HG03196 (cell line): ENCODE measurements around the gene RTTN.

Source experiments
- ATAC-seq: cut with Tn5 transposase; IDR thresholded peaks from one replicate; pipeline ENCODE4 v1.9.1; 2021; ENCODE audit not compliant: unreplicated experiment

RTTN gene

GRCh38 chr18:70086085-70086484 lies 119.4 kb downstream of the RTTN start:
- ATAC-seq: no peak

- no peak for ATAC-seq
Observed at GRCh38 chr18:70085641-70086040, 119.8 kb downstream of the RTTN start.

GRCh38 chr18:70082430-70082829 lies 123.1 kb downstream of the RTTN start:
- no peak for ATAC-seq

GRCh38 chr18:70078106-70078505 lies 127.4 kb downstream of the RTTN start:
- no peak for ATAC-seq

- ATAC-seq: no peak
Observed at GRCh38 chr18:70075906-70076305, 129.6 kb downstream of the RTTN start.

DNA sequence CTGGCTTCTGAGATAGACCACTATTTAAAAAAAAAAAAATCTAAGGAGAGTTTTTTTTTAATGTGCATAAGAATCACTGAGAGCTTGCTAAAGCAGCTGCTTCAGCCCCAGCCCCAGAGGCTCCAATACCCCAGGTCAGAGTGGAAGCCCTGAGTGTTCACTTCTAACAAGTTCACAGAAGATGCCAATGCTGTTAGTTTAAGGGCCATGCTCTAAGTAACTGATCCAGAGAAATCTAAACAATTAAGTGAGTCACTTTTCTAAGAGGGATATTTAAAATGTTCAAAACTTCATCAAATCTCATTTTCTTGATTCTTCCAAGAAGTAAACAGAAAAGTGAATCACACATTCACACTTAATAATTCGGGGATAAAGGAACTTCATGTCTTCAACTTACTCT lies 131.4 kb downstream of the RTTN start:
- ATAC-seq: no peak

DNA sequence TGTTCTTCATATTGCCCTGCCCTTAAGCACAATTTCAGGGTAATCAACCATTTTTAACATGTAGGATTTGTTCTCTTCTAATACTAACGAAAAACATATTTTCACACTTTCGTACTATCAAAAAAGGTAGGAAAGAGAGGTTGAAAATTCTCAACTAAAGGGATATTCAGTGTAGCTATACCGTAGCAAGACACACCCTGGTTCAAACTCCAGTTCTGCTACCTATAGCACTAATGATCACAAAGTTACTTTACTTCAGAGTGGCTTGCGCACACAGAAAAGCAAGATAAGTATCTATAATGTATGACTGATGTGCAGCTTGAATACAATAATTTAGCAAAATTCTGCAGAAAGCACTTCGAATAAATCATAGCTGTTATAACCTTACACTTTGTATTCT lies 132.1 kb downstream of the RTTN start:
- ATAC-seq: no peak

DNA sequence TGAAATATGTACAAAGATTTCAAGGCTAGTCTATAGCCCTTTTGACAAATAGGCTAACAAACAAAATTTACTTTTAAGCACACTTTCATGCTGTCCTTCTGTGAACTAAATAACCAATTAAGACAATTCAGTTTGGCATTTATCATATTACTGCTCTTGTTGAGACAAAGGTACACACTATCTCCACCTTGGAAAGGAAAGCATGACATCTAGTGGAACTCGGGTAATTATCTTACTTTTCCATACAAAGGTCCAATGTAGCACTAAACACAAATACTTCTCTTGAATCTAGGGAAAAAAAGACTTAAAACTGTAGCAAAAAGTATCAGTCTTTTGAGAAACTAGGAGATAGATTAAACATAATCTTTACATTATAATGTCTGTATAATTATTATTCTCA lies 132.8 kb downstream of the RTTN start:
- ATAC-seq: no peak

- no peak for ATAC-seq
Observed at GRCh38 chr18:70069965-70070364, 135.5 kb downstream of the RTTN start.

- no peak for ATAC-seq
Observed at GRCh38 chr18:70069382-70069781, 136.1 kb downstream of the RTTN start.

- ATAC-seq: no peak
Observed at GRCh38 chr18:70068981-70069380, 136.5 kb downstream of the RTTN start.

GRCh38 chr18:70059684-70060083 lies 145.8 kb downstream of the RTTN start:
- ATAC-seq: no peak

- peak; percentile 94 for ATAC-seq
Observed at GRCh38 chr18:70058916-70059315, 146.6 kb downstream of the RTTN start.

- ATAC-seq: no peak
Observed at GRCh38 chr18:70047931-70048603, 157.4 kb downstream of the RTTN start.

DNA sequence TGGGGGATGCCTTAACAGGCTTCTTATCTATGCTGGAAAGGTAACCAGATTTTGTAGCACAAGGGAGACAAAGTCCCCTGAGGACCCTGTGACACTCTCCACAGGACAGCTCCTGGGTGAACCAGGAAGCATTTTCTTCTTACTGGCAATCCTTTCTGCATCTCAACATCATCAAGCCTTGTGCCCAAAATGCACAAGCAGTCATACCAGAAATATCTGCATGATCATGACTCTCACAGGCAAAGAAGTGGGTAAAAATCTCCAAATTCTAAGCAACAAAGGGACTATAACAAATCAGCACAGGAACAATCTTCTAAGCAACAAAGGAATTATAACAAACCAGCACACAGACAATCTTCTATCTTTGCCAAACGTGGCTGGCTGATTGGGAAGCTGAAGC lies 158.7 kb downstream of the RTTN start:
- ATAC-seq: no peak

DNA sequence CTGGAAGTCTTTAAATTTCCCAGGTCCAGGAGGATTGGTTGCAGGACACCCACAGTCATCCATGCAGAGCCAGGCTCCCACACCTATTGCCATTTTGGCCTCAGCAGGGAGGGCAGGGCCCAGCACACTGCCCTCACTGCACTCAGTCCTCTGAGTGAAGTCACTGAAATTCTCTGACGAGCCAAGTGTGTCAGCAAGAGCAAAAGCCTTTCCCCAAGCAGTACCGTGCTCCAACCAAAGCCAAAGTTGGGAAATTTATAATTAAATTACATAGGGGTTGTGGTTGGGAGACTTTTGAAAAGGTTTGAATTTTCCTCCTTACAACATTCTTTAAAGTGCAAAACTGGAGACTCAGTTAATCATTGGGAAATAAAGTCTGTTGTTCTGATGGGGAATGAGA lies 159.3 kb downstream of the RTTN start:
- ATAC-seq: no peak

DNA sequence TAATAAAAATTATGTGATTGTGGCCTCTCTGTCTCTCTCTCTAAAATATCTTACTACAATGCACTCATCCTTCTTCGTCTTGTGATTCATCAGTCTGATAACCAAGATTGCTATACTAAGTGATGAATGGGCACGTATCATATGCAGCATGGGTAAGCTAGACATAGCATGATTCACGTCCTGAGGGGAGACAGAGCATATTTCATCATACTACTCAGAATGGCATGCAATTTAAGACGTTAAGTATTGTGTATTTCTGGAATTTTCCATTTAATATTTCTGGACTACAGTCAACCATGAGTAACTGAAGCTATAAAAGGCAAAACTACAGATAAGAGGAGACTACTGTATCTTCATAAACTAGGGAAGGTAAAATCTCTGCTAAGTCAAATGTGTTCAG lies 160.9 kb downstream of the RTTN start:
- no peak for ATAC-seq

GRCh38 chr18:70041459-70042050 lies 163.9 kb downstream of the RTTN start:
- ATAC-seq: no peak

DNA sequence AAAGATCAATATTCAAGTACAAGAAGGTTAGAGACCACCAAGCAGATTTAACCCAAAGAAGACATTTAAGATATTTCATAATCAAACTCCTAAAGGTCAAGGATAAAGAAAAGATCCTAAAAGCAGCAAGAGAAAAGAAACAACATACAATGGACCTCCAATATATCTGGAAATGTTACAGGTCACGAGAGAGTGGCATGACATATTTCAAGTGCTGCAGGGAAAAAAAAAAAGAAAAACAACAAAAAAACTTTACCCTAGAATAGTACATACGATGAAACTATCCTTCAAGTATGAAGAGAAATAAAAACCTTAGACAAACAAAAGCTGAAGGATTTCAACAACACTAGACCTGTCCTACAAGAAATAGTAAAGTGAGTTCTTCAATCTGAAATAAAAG lies 166.3 kb downstream of the RTTN start:
- no peak for ATAC-seq

GRCh38 chr18:70037431-70038061 lies 167.9 kb downstream of the RTTN start:
- no peak for ATAC-seq

DNA sequence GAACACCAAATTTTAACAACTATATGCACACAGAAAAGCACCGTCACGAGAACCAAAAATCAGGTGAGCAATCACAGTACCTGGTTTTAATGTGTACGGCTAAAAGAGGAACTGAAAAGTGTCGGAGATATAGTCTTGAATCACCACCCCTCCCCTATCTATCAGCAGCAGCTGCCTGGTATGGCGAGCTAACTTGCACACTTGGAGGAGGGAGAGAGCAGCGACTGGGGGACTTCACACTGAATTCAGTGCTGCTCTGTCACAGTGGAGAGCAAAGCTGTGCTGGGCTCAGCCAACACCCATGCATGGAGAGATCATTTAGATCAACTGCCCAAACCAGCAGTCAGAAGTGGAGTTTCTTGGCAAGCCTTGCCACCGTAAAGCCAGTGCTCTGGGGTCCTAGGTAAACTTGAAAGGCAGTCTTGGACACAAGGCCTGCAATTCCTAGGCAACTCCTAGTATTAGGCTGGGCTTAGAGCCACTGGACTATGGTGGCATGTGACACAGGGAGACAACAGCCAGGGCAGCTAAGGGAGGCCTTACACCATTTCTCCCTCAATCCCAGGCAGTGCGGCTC lies 168.6 kb downstream of the RTTN start:
- peak; percentile 99 for ATAC-seq

DNA sequence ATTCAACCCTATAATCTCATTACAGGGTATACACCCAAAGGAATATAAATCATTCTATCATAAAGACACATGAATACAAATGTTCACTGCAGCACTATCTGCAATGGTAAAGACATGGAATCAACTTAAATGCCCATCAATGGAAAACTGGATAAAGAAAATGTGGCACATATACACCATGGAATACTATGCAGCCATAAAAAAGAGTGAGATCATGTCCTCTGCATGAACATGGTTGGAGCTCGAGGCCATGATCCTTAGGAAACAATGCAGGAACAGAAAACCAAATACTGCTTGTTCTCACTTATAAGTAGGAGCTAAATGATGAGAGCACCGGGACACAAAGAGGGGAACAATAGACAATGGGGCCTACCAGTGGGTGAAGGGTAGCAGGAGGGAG lies 169.3 kb downstream of the RTTN start:
- ATAC-seq: no peak
